ENCODE results near the gene SLC27A4.

Gene SLC27A4

GRCh38 chr9:128391956-128392301 lies 51.6 kb downstream of the SLC27A4 start:
- TF ChIP-seq, protein P1, sequence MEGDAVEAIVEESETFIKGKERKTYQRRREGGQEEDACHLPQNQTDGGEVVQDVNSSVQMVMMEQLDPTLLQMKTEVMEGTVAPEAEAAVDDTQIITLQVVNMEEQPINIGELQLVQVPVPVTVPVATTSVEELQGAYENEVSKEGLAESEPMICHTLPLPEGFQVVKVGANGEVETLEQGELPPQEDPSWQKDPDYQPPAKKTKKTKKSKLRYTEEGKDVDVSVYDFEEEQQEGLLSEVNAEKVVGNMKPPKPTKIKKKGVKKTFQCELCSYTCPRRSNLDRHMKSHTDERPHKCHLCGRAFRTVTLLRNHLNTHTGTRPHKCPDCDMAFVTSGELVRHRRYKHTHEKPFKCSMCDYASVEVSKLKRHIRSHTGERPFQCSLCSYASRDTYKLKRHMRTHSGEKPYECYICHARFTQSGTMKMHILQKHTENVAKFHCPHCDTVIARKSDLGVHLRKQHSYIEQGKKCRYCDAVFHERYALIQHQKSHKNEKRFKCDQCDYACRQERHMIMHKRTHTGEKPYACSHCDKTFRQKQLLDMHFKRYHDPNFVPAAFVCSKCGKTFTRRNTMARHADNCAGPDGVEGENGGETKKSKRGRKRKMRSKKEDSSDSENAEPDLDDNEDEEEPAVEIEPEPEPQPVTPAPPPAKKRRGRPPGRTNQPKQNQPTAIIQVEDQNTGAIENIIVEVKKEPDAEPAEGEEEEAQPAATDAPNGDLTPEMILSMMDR (IDR thresholded peaks at IDR 0.05; ENCODE audit: poor library complexity, severe bottlenecking): no peak

GRCh38 chr9:128392302-128393144 lies 52.2 kb downstream of the SLC27A4 start:
- no peak for DNase-seq (ENCODE audit: low spot score)
- ATAC-seq (ENCODE audit: low read depth): no peak
- Histone ChIP-seq H3K4me3 (ENCODE audit: severe bottlenecking) (no peak overlapping the region), H3K27me3 (ENCODE audit: insufficient read depth, poor library complexity, severe bottlenecking) (peaks cover 11% of the 10 kb centered on the region), H3K9me3 (ENCODE audit: severe bottlenecking) (no peaks in the 10 kb centered on the region), H3K27ac (ENCODE audit: poor library complexity, severe bottlenecking) (no peak overlapping the region), H3K4me1 (ENCODE audit: insufficient read depth, poor library complexity, severe bottlenecking) (no peaks in the 10 kb centered on the region), H3K36me3 (ENCODE audit: low read depth) (peaks cover 7% of the 10 kb centered on the region; the same call in 1 of the 2 replicates)
- TF ChIP-seq, protein P1 (IDR thresholded peaks at IDR 0.05; ENCODE audit: poor library complexity, severe bottlenecking): no peak

More at GRCh38 chr9:128391956-128392301, 51.6 kb downstream of the SLC27A4 start:
- H3K36me3 ChIP-seq (ENCODE audit: low read depth): peaks cover 10% of the 10 kb centered on the region; the same call in 1 of the 2 replicates
- H3K4me3 ChIP-seq (ENCODE audit: severe bottlenecking): no peak overlapping the region
- H3K27me3 ChIP-seq (ENCODE audit: insufficient read depth, poor library complexity, severe bottlenecking): peaks cover 5% of the 10 kb centered on the region
- DNase-seq (ENCODE audit: low spot score) (no peak), ATAC-seq (ENCODE audit: low read depth) (no peak)
- no peak overlapping the region for H3K27ac ChIP-seq (ENCODE audit: poor library complexity, severe bottlenecking)
- H3K9me3 ChIP-seq (ENCODE audit: severe bottlenecking): no peaks in the 10 kb centered on the region
- no peaks in the 10 kb centered on the region for H3K4me1 ChIP-seq (ENCODE audit: insufficient read depth, poor library complexity, severe bottlenecking)

DNA sequence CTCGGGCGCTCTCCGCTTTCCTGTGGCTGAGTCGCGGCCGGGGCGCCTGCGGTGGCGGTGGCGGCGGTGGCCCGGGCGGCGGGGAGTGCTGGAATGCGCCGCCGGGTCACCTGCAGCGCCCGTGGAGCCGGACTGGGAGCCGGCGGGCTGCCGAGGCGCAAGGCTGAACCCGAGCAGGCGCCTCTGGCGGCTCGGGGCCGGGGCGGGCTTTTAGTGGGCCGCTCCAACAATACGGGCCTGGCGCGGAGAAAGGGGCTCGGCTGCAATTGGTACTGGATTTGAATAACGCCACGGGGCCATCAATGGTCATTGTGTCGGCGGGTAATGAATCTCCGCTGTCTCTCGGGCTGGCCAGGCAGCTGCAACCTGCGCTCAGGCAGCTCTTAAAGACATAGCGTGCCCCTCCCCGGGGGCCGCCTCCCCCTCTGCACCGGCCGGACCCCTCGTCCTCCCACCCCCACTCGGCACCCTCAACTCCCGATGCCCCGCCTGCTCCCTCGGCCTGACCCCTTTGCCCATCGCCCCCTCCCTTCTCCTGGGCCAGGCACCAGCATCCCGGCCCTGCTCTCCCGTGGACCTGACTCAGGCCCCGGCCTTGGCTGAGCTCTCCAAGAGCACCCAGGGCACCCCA lies 52.9 kb downstream of the SLC27A4 start:
- Histone ChIP-seq H3K36me3 (ENCODE audit: low read depth) (no peaks in the 10 kb centered on the region; the same call in 1 of the 2 replicates), H3K4me3 (ENCODE audit: severe bottlenecking) (no peak overlapping the region), H3K27ac (ENCODE audit: poor library complexity, severe bottlenecking) (no peak overlapping the region), H3K27me3 (ENCODE audit: insufficient read depth, poor library complexity, severe bottlenecking) (peaks cover 16% of the 10 kb centered on the region), H3K9me3 (ENCODE audit: severe bottlenecking) (no peaks in the 10 kb centered on the region), H3K4me1 (ENCODE audit: insufficient read depth, poor library complexity, severe bottlenecking) (no peaks in the 10 kb centered on the region)
- no peak for DNase-seq (ENCODE audit: low spot score)
- TF ChIP-seq, protein P1 (IDR thresholded peaks at IDR 0.05; ENCODE audit: poor library complexity, severe bottlenecking): no peak
- no peak for ATAC-seq (ENCODE audit: low read depth)

- Histone ChIP-seq H3K9me3 (ENCODE audit: severe bottlenecking) (no peaks in the 10 kb centered on the region), H3K27ac (ENCODE audit: poor library complexity, severe bottlenecking) (no peak overlapping the region), H3K36me3 (ENCODE audit: low read depth) (no peaks in the 10 kb centered on the region), H3K4me3 (ENCODE audit: severe bottlenecking) (no peak overlapping the region), H3K27me3 (ENCODE audit: insufficient read depth, poor library complexity, severe bottlenecking) (peaks cover 16% of the 10 kb centered on the region), H3K4me1 (ENCODE audit: insufficient read depth, poor library complexity, severe bottlenecking) (no peaks in the 10 kb centered on the region)
- TF ChIP-seq, protein P1 (IDR thresholded peaks at IDR 0.05; ENCODE audit: poor library complexity, severe bottlenecking): no peak
- ATAC-seq (ENCODE audit: low read depth): no peak
- no peak for DNase-seq (ENCODE audit: low spot score)
Measured at GRCh38 chr9:128393970-128394369, 53.6 kb downstream of the SLC27A4 start.

Measured in RWPE2 (cell line).